Stimulated activated CD8-positive, alpha-beta memory T cell treated with anti-CD3 and anti-CD28 coated beads, Interleukin-7, amount 100 ng/mL, for 1 hour (primary cell): Measurements from ENCODE around the gene FBXO44.

Experiments used
- DNase-seq, 2 donors: peaks; one replicate each; pipeline ENCODE4 v3.0.0-alpha.2; 2020; ENCODE audit warnings: low read depth in 2 of 2

Gene FBXO44

DNA sequence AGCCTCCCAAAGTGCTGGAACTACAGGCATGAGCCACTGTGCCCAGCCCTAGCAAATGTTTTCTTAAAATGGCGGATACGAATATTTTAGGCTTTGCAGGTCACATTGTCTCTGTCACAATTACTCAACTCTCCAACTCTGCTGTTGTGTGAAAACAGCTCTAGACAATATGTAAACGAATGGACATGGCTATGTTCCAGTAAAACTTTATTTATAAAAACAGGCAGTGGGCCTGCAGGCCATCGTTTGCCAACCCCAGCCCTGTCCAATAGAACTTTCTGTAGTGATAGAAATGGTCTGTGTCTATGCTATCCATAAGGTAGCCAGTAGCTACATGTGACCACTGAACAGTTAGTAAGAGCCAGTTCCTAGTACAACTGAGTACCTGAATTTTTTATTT is 5.1 kb downstream of the FBXO44 start:
- DNase-seq, result no peak

DNA sequence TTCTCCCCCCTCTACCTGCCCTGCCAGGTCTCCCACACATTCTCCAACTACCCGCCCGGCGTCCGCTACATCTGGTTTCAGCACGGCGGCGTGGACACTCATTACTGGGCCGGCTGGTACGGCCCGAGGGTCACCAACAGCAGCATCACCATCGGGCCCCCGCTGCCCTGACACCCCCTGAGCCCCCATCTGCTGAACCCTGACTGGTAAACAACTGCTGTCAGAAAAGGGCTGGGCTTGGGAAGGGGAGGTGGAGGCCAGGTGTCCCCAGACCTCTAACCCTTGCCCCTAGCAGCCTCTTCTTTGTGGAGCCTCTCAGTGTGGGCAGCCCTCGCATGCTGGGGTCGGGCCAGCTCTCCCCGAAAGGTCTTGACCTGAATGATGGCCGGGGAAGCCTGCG is 6.4 kb downstream of the FBXO44 start:
- DNase-seq, result no peak

DNA sequence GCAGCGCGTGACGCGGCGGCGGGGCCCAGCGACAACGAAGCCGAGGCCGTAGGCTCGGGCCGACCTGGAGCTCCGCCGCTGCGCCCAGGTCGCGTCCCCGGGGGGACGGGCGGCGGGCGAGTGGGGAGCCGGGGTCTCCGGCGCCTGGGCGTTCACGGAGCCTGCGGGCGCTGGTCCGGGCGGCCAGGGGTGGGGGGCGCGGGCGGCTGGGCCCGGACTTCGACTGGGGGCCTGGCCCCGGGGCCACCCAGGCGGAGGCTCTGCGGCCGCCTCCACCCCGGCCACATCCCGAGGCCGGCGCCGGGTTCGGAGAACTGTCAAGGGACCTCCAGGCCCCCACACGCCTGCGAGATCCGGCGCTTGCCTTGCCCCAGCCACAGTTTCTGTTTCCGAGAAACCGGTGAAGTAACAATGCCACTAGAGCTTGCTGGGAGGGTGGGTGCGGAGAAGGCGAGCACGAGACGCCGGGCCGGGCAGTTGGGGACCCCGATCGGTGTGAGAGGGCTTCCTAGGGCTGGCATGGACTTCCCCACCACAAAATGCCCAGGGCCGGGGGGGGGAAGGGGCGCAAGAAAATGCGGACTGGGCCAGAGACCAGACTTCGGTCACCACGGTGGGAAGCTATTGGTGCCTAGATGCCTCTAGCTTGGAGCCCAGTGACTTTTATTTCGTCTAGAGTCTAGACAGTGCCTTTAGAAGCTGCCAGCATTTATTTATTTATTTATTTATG is 9.8 kb downstream of the FBXO44 start:
- peak in 1 of 2 donors; percentile 40 for DNase-seq

DNA sequence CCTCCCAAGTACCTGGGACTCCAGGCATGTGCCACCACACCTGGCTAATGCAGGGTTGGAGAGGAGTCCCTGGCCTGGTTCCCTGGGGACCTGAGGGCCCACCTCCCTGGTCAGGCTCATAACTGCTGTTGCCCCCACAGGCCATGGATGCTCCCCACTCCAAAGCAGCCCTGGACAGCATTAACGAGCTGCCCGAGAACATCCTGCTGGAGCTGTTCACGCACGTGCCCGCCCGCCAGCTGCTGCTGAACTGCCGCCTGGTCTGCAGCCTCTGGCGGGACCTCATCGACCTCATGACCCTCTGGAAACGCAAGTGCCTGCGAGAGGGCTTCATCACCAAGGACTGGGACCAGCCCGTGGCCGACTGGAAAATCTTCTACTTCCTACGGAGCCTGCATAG is 13.8 kb downstream of the FBXO44 start:
- DNase-seq, result no peak

DNA sequence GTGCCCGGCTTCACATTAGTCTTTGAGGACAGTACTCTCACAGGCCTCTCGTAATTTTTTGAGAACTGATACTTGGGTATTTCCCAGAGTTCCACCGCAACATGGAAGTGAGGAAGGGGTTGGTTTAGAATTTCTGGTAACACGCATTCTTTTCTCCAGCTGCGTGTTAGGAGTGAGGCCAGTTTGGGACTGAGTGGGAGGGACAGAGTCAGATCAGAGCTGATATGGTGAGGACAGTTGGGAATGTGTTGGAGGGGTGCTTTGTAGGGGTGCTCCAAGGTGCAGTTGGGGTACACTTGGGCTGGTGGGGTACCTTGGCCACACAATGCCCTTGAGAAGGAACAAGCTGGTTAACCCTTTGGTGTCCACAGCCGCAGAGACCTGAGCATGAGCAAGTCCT is 16.1 kb downstream of the FBXO44 start:
- no peak for DNase-seq

DNA sequence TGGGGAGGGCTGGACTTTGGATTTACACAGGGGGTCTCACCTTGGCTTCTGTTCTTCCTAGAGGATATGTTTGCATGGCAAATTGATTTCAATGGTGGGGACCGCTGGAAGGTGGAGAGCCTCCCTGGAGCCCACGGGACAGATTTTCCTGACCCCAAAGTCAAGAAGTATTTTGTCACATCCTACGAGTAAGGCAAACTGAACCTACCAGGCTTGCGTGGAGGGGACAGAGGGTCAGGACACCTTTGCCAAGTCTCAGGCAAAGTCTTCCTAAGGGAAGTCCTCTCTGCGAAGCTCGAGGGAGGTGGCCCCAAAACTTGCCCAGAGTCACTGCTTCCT is 16.5 kb downstream of the FBXO44 start:
- no peak for DNase-seq

DNA sequence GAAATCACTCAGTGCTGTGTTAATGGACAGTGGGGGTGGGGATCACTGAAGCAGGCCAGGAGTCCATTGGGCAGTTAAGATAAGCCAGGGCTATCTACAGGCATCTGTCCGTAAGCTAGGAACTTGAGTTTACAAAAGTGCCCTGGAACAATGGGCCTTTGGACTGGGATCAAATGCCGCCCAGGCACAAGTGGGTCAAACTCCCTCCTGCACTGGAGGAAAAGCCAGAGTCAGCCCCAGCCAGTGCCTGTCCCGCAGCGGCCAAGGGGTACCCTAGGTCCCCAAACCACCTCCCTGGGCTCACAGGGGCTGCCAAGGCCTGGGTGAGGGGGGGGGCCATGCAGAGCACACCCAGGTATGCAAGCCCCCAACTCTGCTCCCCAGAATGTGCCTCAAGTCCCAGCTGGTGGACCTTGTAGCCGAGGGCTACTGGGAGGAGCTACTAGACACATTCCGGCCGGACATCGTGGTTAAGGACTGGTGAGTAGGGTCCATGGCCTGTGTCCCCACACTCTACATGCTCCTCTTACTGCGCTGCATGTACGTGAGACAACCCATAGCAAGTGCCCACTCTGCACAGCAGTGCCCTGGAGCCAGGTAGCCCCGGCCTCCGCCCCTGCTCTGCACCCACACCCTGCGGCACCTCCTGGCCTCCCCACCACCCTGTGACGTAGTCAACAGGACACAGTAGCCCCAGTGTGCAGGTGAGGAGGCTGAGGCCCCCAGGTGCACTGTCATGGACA is 17.0 kb downstream of the FBXO44 start:
- DNase-seq, result no peak

DNA sequence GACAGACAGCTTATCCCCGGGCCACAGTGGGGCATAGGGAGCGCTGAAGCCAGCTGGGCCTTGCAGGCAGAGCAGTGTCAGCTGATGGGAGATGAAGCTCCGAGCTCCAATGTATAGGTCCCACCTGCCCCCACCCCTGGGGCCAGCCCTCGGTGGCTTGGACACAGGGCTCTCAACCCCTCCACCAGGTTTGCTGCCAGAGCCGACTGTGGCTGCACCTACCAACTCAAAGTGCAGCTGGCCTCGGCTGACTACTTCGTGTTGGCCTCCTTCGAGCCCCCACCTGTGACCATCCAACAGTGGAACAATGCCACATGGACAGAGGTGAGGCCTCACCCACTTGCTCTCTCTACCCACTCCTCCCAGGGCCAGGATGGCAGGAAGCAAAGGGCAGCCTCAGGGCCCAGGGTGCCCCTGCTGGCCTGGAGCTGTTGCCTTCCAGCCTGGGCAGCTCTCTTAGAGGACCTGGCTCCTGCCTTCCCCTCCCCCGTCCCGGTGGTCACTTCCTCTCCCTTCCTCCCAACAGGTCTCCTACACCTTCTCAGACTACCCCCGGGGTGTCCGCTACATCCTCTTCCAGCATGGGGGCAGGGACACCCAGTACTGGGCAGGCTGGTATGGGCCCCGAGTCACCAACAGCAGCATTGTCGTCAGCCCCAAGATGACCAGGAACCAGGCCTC is 18.6 kb downstream of the FBXO44 start:
- DNase-seq, result no peak

DNA sequence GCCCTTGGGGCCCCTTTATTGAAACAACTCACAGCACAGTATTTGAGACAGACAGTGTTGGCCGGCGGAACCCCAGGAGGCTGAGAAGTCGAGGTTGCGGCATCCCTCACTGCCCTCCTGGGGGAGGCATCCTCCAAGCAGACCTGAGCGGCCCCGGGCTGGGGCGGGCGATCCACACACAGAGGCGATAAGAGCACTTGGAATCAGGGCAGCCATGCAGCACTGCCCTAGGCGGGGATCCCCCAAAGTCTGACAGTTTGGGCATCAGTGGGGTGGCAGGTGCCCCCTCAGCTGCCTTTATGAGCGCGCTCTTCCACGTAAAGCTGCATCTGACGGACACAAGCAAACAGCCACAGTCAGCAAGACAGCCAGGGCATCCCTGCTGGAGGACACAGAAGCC is 19.8 kb downstream of the FBXO44 start:
- DNase-seq, result no peak

DNA sequence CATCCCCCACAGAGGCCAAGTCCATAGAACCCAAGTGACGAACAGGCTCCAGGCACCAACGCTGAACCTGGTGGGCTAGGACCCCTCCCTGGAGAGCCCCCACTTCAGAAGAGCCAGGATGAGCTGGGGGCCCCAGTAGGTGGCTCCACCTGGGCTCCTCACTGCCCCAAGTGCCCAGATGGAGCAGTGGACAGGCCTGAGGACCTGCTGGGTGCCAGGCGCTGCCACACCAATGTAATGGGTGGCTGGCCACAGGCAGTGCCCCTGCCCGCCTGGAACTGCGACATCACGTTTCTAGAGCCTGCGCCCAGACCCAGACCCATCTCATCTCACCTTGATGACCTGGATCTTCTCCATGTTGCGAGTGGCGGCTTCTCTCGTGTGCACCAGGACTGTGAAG is 20.6 kb downstream of the FBXO44 start:
- no peak for DNase-seq

DNA sequence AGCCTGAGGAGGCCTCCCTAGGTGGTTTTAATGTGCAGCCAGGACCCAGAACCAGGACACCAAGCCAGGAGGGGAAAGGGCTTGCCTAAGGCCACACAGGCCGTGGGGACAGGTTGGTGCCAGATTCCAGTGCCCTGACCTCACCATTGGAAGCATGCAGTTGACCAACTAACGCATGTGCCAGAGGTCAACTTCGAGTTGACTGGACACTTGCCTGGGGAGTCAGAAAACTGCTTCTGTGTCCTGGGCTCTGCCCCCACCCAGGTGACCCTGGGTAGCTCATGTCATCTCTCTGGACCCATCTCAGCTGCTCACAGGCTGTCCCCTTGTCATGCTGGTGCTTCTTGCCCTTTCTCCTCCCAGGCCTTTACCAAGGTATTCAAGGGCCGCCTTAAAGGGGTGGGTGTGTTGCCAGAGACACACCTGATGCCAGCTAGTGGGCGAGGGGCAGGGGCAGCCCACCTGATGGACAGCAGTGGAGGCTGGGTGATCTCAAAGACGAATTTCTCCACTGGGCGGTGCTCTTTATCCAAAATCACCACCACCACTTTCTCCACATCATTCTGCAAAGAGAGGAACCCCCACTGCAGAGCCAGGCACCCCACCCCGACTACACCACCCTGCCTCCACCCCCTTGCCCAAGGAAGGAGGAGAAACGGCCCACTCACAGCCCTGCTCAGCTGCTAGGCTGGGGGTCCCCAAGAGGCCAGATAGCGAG is 21.9 kb downstream of the FBXO44 start:
- no peak for DNase-seq

DNA sequence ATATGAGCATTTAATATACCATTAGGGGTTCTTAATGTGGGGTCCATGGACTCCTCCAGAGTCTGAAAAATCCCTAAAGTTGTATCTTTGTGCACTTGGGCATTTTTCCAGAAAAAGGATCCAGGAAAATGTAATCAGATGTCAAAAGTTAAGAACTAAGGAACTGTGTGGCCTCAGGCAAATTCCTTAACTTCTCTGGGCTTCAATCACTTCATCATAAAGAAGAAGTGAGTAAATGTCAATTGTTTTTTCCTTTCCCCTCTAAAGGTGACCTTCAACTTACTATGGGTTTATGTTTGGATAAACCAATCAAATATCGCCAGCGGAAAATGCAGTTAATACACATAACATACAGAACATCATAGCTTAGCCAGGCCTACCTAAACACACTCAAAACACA is 23.8 kb downstream of the FBXO44 start:
- DNase-seq, result no peak

DNA sequence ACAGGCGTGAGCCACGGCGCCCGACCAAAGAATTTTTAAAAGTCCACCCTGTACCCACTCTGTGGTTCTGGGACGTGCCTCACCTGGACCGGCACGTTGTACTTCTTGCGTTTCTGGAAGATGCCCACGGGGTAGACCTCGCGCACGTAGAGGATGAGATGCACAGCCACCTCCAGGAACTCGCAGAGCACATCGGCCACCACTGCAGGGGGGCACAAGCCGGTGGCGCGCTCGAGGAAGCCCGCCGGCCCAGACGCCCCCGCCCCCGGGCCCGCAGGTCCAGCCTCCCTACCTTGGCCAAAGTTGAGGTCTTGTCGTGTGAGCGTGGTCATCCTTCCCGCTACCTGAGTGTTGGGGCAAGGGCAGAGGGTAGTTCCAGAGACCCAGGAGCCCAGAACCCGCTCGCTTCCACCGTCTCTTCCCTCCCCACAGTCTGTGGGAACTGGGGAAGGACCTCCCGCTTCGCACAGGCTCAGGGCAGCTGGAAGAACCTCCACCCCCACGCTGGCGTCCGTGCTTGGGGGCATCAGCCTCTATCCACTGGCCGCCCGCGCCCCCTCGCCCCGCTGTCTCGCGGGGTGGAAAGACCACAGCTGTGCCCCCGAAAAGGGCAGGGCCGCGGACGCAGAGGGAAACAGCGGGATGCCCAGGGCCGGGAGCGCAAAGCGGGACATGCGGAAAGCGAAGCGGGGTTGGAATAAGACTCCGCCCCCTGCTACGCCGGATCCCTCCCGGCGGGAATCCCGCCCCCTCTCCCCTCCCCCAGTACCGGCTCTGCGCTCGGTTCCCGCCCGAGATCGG is 25.8 kb downstream of the FBXO44 start:
- DNase-seq, result no peak

DNA sequence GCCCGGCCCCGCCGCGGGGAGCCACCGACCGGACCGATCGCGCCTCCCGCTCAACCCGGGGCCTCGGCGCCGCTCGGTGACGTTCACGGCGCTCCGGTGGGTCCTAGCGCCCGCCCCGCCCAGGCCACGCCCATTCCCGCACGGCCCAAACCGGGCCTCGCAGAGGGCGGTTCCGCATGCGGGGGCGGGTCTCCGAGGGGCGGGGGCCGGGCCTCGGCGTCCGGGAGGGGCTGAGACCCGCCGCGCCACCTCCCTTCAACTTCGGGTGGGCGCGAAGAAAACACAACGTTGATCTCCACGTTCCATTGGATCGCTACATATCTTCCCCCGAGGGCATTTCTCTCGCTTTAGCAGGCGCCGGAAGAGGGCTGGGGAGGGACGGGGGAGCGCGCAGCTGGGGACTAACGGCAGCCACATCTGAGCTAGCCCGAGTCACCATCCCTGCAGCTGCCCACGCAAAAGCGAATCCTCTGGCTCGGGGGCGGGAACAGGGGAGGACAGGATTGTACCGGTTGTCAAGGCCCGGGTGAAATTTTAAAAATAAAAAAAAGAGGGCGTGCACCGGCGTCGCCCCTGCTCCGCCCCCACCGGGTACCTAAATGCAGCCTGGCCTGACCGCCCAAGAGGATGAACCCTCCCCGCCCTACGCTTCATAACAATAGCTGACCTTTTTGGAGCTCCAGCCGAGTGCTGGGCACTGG is 26.5 kb downstream of the FBXO44 start, which contains the start of gene MAD2L2:
Gene MAD2L2 (minus strand): TSS at position 78 of the 701 bp plus-strand sequence. CDS start 547 bp downstream, outside the sequence.
- peak; percentile 77 to 79 for DNase-seq

DNA sequence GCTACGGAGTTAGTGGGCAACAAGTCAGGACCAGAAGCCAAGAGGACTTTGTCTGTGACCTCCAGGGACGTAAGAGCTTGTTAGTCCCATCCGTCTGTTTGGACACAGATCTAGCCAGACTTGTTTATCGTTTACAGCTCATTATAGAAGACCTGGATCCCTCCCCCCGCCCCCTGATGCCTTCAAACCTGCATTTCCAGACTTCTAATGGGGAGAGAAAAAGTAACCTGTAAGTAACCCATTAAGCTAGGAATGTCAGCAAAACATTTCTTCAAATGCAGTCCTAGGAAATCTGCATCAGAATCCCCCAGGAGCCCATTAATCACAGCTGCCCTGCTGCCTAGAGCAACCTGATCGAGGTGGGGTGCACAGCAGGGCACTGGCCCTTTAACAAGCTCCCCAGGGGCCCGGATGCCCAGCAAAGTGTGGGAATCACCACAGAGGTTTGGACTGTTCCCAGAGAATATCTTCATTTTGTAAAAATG is 27.7 kb downstream of the FBXO44 start:
- DNase-seq, result no peak

DNA sequence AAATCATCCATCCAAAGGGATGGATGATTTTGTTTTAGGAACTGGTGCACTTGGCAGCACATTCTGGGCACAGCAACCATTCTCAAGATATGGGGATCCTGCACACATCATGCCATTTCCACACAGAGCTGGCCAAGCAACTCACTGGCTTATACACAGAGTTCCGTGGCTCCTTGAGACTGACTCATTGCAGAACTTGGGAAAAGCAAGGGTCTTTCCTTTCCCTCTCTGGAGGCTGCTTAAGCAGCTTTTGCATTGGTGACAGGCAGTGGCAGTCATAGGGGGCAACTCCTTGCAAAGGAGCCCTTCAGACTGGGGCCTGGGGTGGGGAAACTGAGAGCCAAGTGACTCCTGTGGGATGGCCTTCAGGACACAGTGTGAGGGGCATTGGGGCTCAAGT is 28.1 kb downstream of the FBXO44 start:
- DNase-seq, result no peak

DNA sequence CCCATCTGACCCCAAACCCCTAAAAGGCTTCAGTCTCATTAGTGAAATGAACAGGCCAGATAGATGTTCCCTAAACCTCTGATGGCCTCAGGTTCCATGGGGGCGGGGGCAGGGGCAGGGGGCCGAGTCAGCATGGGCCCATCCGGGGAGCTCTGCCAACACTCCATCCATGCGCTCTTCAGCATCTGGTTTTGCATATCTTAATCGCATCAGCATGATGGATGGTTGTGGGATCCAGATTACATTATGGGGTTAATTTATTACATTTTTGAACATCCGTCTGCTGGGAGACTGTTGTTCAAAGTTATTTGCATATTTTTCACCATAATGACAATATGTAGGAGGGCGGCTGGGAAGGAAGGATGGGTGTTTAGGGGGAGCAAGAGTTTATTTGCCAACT is 29.4 kb downstream of the FBXO44 start:
- DNase-seq, result no peak

DNA sequence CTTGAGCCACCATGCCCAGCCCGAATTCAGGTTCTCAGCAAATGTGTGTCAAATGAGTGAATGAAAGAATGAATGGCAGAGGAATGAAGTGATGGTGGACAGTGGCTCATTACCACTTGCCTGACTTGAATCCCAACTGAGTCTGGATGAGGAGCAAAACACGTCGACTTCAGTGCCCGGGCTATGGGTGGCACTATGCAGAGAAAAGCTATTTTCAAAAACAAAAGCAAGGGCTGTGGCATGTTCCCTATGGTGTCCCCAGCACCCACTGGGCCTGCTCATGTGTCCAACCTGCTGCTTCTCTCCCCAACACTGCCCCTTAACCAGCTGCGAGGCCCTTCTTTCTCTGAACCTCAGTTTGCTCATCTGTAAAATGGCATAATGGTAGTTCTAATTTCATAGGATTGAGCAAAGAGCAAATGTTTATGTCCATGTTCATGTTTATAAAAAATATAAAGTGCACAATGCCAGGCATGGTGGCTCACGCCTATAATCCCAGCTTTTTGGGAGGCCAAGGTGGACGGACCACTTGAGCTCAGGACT is 30.6 kb downstream of the FBXO44 start:
- no peak for DNase-seq

DNA sequence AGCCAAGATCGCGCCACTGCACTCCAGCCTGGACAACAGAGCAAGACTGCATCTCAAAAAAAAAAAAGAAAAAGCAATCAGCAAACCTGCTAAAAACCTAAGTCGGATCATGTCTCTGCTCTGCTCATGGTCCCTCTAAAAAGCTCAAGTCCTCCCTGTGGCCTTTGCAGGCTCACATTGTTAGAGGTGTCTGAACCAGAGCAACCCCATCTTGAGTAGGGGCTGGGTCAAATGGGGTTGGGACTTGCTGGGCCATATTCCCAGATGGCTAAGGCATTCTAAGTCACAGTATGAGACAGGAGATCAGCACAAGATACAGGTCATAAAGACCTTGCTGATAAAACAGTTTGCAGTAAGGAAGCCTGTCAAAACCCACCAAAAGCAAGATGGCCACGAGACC is 33.8 kb downstream of the FBXO44 start:
- no peak for DNase-seq
